Cardiac muscle cell (in vitro differentiated cells and primary cell): ENCODE data around the gene AHRR. TPM values are rescaled to one million over a fixed set of nuclear protein-coding genes. Genes with fewer than 3 reads are reported as not detected.

ENCODE experiments used
- DNase-seq, 2 donors: peaks; one replicate each; pipeline versions ENCODE4 v3.0.0 to v3.0.0-alpha.2; 2010 to 2017; ENCODE audit warnings: low read depth in 1 of 2, low spot score in 1 of 2
- H3K27ac ChIP-seq: fragments of 200-600 bp; sonication (generic); 2 replicates; pipeline ENCODE4 v1.5.1; 2016
- H3K27me3 ChIP-seq: fragments of 200-600 bp; sonication (generic); 2 replicates; pipeline ENCODE4 v1.6.0; 2016; ENCODE audit warnings: control low read depth
- H3K36me3 ChIP-seq: fragments of 200-600 bp; sonication (generic); 2 replicates; pipeline ENCODE4 v1.5.1; 2016; ENCODE audit warnings: control low read depth
- H3K4me1 ChIP-seq: fragments of 200-600 bp; sonication (generic); 2 replicates; pipeline ENCODE4 v1.8.1; 2017; ENCODE audit warnings: low read depth, mild to moderate bottlenecking, mixed run types
- H3K4me3 ChIP-seq: fragments of 200-600 bp; sonication (generic); 2 replicates; pipeline ENCODE4 v1.5.1; 2016; ENCODE audit warnings: mild to moderate bottlenecking
- H3K9me3 ChIP-seq: fragments of 200-600 bp; sonication (generic); 2 replicates; pipeline ENCODE4 v1.5.1; 2017; ENCODE audit warnings: low read depth, mild to moderate bottlenecking, control low read depth
- polyA plus RNA-seq: library from polyadenylated mRNA; unstranded; fragments of >200 nt; fragmentation: Nextera tagmentation; extraction: Ambion mirVana; gene quantifications from 2 replicates; pipeline ENCODE4 v1.2.1, GENCODE V29; 2016
- total RNA-seq: library from RNA; depleted of rRNA; stranded (reverse); fragments of >200 nt; gene quantifications from 2 replicates; pipeline ENCODE4 v1.2.3, GENCODE V29; 2016
- TF ChIP-seq, protein P1 (sequence below): IDR thresholded peaks from 2 replicates; pipeline ENCODE4 v1.5.1; 2012; ENCODE audit warnings: low read depth, mild to moderate bottlenecking, low read length

AHRR gene
- total and polyA plus RNA-seq, 2 experiments from 2014 or later: 0.99 to 1.4 TPM

DNA sequence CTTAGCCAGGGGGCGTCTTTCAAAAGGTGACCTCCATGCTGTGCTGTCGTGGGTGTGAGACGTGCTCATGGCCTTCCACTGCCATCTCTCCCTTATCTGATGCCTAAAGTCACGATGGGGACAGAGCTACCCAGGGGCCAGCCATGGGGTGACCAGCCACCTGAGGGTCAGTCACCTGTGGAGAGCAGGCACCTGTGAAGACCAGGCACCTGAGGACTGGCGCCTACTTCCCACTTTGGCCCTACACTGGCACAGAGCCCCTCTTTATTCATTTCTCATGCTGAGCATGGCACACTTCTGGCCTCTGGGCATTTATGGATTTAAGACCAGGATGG lies 115.1 kb downstream of the AHRR start:
- H3K4me1 ChIP-seq: peaks cover 15% of the 10 kb centered on the region
- H3K4me3 ChIP-seq: no peak overlapping the region
- H3K9me3 ChIP-seq: no peaks in the 10 kb centered on the region
- H3K36me3 ChIP-seq: no peaks in the 10 kb centered on the region
- no peaks in the 10 kb centered on the region for H3K27me3 ChIP-seq
- DNase-seq: no peak
- TF ChIP-seq, protein P1, sequence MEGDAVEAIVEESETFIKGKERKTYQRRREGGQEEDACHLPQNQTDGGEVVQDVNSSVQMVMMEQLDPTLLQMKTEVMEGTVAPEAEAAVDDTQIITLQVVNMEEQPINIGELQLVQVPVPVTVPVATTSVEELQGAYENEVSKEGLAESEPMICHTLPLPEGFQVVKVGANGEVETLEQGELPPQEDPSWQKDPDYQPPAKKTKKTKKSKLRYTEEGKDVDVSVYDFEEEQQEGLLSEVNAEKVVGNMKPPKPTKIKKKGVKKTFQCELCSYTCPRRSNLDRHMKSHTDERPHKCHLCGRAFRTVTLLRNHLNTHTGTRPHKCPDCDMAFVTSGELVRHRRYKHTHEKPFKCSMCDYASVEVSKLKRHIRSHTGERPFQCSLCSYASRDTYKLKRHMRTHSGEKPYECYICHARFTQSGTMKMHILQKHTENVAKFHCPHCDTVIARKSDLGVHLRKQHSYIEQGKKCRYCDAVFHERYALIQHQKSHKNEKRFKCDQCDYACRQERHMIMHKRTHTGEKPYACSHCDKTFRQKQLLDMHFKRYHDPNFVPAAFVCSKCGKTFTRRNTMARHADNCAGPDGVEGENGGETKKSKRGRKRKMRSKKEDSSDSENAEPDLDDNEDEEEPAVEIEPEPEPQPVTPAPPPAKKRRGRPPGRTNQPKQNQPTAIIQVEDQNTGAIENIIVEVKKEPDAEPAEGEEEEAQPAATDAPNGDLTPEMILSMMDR: no peak
- peak overlapping the region; percentile 77 for H3K27ac ChIP-seq

DNA sequence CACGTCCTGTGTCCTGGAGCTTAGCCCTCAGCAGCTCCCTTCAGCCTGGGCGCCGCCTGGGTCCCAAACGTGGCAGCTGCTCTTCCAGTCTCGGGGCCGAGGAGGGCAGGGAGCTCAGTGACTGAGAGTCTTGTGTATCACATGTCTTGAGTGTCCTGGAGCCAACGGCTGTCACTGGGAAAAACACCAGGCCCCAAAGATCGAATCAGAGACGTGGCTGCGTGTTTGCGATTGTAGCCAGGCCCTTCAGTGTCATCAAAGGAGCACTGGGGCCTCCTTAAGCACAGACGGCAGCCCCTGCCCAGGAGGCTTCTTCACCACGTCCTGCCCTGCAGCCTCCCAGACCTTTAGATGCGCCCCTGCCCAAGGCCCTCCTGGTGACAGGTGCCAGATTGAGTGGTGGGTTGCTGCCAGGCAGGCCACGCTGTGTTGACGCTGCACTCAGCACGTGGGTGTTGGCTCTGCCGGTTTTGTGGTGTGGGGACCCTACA lies 115.8 kb downstream of the AHRR start:
- no peaks in the 10 kb centered on the region for H3K36me3 ChIP-seq
- H3K27me3 ChIP-seq: no peaks in the 10 kb centered on the region
- TF ChIP-seq, protein P1: no peak
- peak overlapping the region; percentile 77 for H3K27ac ChIP-seq
- H3K4me1 ChIP-seq: peaks cover 19% of the 10 kb centered on the region
- no peaks in the 10 kb centered on the region for H3K9me3 ChIP-seq
- H3K4me3 ChIP-seq: no peak overlapping the region
- DNase-seq: peak in 1 of 2 donors; percentile 74

DNA sequence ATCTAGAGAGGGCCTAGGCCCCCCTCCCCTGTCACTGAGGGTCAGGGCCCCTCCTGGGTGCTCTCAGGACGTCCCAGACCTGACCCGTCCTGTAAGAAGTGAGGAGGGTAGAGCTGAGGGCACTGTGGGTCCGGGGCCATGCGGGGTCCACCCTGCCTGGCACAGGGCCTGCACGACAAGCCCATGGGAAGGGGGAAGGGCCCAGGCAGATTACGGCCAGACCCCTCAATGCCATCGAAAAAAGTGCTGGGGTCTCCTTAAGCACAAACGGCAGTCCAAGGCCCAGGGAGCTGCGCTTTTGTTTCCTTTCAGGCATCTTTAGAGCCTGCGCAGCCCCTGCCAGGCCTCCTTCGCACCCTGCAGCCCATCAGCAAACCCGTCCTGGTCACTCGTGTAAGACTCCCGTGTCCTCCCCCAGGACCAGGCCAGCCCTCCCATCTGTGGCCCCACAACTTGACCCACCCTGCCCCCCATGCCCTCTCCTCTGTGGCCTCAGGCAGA lies 117.0 kb downstream of the AHRR start:
- Histone ChIP-seq H3K9me3 (no peaks in the 10 kb centered on the region), H3K27me3 (no peaks in the 10 kb centered on the region), H3K4me1 (peaks cover 19% of the 10 kb centered on the region), H3K4me3 (no peak overlapping the region), H3K27ac (no peak overlapping the region), H3K36me3 (no peaks in the 10 kb centered on the region)
- TF ChIP-seq, protein P1: no peak
- no peak for DNase-seq

DNA sequence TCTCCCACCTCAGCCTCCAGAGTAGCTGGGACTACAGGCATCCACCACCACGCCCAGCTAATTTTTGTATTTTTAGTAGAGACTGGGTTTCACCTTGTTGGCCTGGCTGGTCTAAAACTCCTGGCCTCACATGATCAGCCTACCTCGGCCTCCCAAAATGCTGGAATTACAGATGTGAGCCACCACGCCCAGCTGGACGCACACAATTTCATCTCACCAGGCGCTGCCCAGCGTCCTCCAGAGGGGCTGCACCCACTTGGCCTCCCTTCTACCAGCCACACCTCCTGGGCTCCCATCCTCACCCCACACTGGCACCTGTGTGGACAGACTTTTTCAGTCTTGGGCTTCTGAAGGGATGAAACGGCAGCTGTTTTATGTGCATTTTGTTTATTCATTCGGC lies 117.7 kb downstream of the AHRR start:
- peaks cover 22% of the 10 kb centered on the region for H3K4me1 ChIP-seq
- no peak overlapping the region for H3K4me3 ChIP-seq
- TF ChIP-seq, protein P1: no peak
- no peaks in the 10 kb centered on the region for H3K27me3 ChIP-seq
- H3K27ac ChIP-seq: no peak overlapping the region
- DNase-seq: no peak
- no peaks in the 10 kb centered on the region for H3K9me3 ChIP-seq
- no peaks in the 10 kb centered on the region for H3K36me3 ChIP-seq

DNA sequence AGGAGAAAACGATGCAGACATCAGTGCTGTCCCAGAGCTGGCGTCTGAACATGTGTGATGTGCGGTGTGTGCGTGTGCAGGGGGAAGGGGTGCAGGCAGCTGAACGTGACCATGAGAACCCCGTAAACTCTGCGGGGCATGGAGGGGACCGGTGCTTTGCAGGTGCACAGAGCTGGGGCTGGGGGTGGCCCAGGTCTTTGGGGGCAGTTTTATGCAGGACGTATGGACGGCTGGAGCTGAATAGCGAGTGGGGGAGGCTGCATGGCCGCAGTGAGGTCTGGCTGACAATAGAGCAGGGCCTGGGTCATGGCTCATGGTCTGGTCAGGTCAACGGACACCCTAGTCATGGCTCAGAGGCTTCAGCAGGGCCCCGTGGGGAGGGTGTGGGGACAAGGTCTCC lies 118.1 kb downstream of the AHRR start:
- TF ChIP-seq, protein P1: no peak
- no peak for DNase-seq
- H3K27me3 ChIP-seq: no peaks in the 10 kb centered on the region

More for the DNA sequence above, 118.1 kb downstream of the AHRR start:
- no peaks in the 10 kb centered on the region for H3K9me3 ChIP-seq
- H3K4me3 ChIP-seq: no peak overlapping the region
- no peaks in the 10 kb centered on the region for H3K36me3 ChIP-seq
- H3K4me1 ChIP-seq: peaks cover 22% of the 10 kb centered on the region
- no peak overlapping the region for H3K27ac ChIP-seq
